Measurements from ENCODE around the gene EMC8.

The EMC8 gene

GRCh38 chr16:85835956-85836705 is 36.8 kb upstream of the EMC8 start:
- no peaks in the 10 kb centered on the region for H3K36me3 ChIP-seq (ENCODE audit: control insufficient read depth, insufficient read depth, low read length)
- no peak overlapping the region for H3K27ac ChIP-seq (ENCODE audit: insufficient read depth, low read length, poor library complexity, severe bottlenecking)
- no peak for DNase-seq
- H3K9me3 ChIP-seq (ENCODE audit: control insufficient read depth, low read length) = no peaks in the 10 kb centered on the region
- no peaks in the 10 kb centered on the region for H3K27me3 ChIP-seq (replicated peaks; ENCODE audit: control insufficient read depth, insufficient read depth, low read length, poor library complexity, severe bottlenecking)
- H3K4me1 ChIP-seq (ENCODE audit: control insufficient read depth, insufficient read depth, low read length, poor library complexity, severe bottlenecking) = no peaks in the 10 kb centered on the region
- no peak overlapping the region for H3K4me3 ChIP-seq (ENCODE audit: insufficient read depth, low read depth, low read length, poor library complexity, severe bottlenecking)

- H3K9me3 ChIP-seq (ENCODE audit: control insufficient read depth, low read length) = no peaks in the 10 kb centered on the region
- no peaks in the 10 kb centered on the region for H3K4me1 ChIP-seq (ENCODE audit: control insufficient read depth, insufficient read depth, low read length, poor library complexity, severe bottlenecking)
- peaks cover under 1% of the 10 kb centered on the region for H3K27me3 ChIP-seq (replicated peaks; ENCODE audit: control insufficient read depth, insufficient read depth, low read length, poor library complexity, severe bottlenecking)
- no peak for DNase-seq
- no peaks in the 10 kb centered on the region for H3K36me3 ChIP-seq (ENCODE audit: control insufficient read depth, insufficient read depth, low read length)
- H3K27ac ChIP-seq (ENCODE audit: insufficient read depth, low read length, poor library complexity, severe bottlenecking) = no peak overlapping the region
- no peak overlapping the region for H3K4me3 ChIP-seq (ENCODE audit: insufficient read depth, low read depth, low read length, poor library complexity, severe bottlenecking)
Observed at GRCh38 chr16:85835227-85835751, 35.9 kb upstream of the EMC8 start.

GRCh38 chr16:85834741-85835140 is 35.4 kb upstream of the EMC8 start:
- no peak overlapping the region for H3K27ac ChIP-seq (ENCODE audit: insufficient read depth, low read length, poor library complexity, severe bottlenecking)
- H3K36me3 ChIP-seq (ENCODE audit: control insufficient read depth, insufficient read depth, low read length) = no peaks in the 10 kb centered on the region
- H3K27me3 ChIP-seq (replicated peaks; ENCODE audit: control insufficient read depth, insufficient read depth, low read length, poor library complexity, severe bottlenecking) = peaks cover 5% of the 10 kb centered on the region
- H3K4me3 ChIP-seq (ENCODE audit: insufficient read depth, low read depth, low read length, poor library complexity, severe bottlenecking) = no peak overlapping the region
- DNase-seq = no peak
- H3K4me1 ChIP-seq (ENCODE audit: control insufficient read depth, insufficient read depth, low read length, poor library complexity, severe bottlenecking) = no peaks in the 10 kb centered on the region
- no peaks in the 10 kb centered on the region for H3K9me3 ChIP-seq (ENCODE audit: control insufficient read depth, low read length)

GRCh38 chr16:85833219-85833920 is 34.0 kb upstream of the EMC8 start:
- no peaks in the 10 kb centered on the region for H3K4me1 ChIP-seq (ENCODE audit: control insufficient read depth, insufficient read depth, low read length, poor library complexity, severe bottlenecking)
- H3K4me3 ChIP-seq (ENCODE audit: insufficient read depth, low read depth, low read length, poor library complexity, severe bottlenecking) = no peak overlapping the region
- H3K36me3 ChIP-seq (ENCODE audit: control insufficient read depth, insufficient read depth, low read length) = no peaks in the 10 kb centered on the region
- no peak for DNase-seq
- H3K27me3 ChIP-seq (replicated peaks; ENCODE audit: control insufficient read depth, insufficient read depth, low read length, poor library complexity, severe bottlenecking) = peaks cover 5% of the 10 kb centered on the region
- no peaks in the 10 kb centered on the region for H3K9me3 ChIP-seq (ENCODE audit: control insufficient read depth, low read length)
- no peak overlapping the region for H3K27ac ChIP-seq (ENCODE audit: insufficient read depth, low read length, poor library complexity, severe bottlenecking)

- Histone ChIP-seq H3K9me3 (ENCODE audit: control insufficient read depth, low read length) (no peaks in the 10 kb centered on the region), H3K27ac (ENCODE audit: insufficient read depth, low read length, poor library complexity, severe bottlenecking) (no peak overlapping the region), H3K36me3 (ENCODE audit: control insufficient read depth, insufficient read depth, low read length) (no peaks in the 10 kb centered on the region), H3K4me1 (ENCODE audit: control insufficient read depth, insufficient read depth, low read length, poor library complexity, severe bottlenecking) (no peaks in the 10 kb centered on the region), H3K27me3 (replicated peaks; ENCODE audit: control insufficient read depth, insufficient read depth, low read length, poor library complexity, severe bottlenecking) (peaks cover 5% of the 10 kb centered on the region), H3K4me3 (ENCODE audit: insufficient read depth, low read depth, low read length, poor library complexity, severe bottlenecking) (no peak overlapping the region)
- DNase-seq = no peak
Observed at GRCh38 chr16:85832570-85833218, 33.4 kb upstream of the EMC8 start.

- H3K27me3 ChIP-seq (replicated peaks; ENCODE audit: control insufficient read depth, insufficient read depth, low read length, poor library complexity, severe bottlenecking) = peaks cover 5% of the 10 kb centered on the region
- H3K4me1 ChIP-seq (ENCODE audit: control insufficient read depth, insufficient read depth, low read length, poor library complexity, severe bottlenecking) = no peaks in the 10 kb centered on the region
- H3K36me3 ChIP-seq (ENCODE audit: control insufficient read depth, insufficient read depth, low read length) = no peaks in the 10 kb centered on the region
- no peak overlapping the region for H3K27ac ChIP-seq (ENCODE audit: insufficient read depth, low read length, poor library complexity, severe bottlenecking)
- no peak overlapping the region for H3K4me3 ChIP-seq (ENCODE audit: insufficient read depth, low read depth, low read length, poor library complexity, severe bottlenecking)
- H3K9me3 ChIP-seq (ENCODE audit: control insufficient read depth, low read length) = no peaks in the 10 kb centered on the region
- DNase-seq = no peak
Observed at GRCh38 chr16:85830821-85831220, 31.5 kb upstream of the EMC8 start.

GRCh38 chr16:85829751-85830445 is 30.6 kb upstream of the EMC8 start:
- no peak overlapping the region for H3K27ac ChIP-seq (ENCODE audit: insufficient read depth, low read length, poor library complexity, severe bottlenecking)
- no peak for DNase-seq

GRCh38 chr16:85829171-85829719 is 29.9 kb upstream of the EMC8 start:
- Histone ChIP-seq H3K4me1 (ENCODE audit: control insufficient read depth, insufficient read depth, low read length, poor library complexity, severe bottlenecking) (no peaks in the 10 kb centered on the region), H3K9me3 (ENCODE audit: control insufficient read depth, low read length) (no peaks in the 10 kb centered on the region), H3K4me3 (ENCODE audit: insufficient read depth, low read depth, low read length, poor library complexity, severe bottlenecking) (no peak overlapping the region), H3K36me3 (ENCODE audit: control insufficient read depth, insufficient read depth, low read length) (no peaks in the 10 kb centered on the region), H3K27ac (ENCODE audit: insufficient read depth, low read length, poor library complexity, severe bottlenecking) (no peak overlapping the region), H3K27me3 (replicated peaks; ENCODE audit: control insufficient read depth, insufficient read depth, low read length, poor library complexity, severe bottlenecking) (peaks cover 5% of the 10 kb centered on the region)
- DNase-seq = no peak

More at GRCh38 chr16:85829751-85830445, 30.6 kb upstream of the EMC8 start:
- Histone ChIP-seq H3K36me3 (ENCODE audit: control insufficient read depth, insufficient read depth, low read length) (no peaks in the 10 kb centered on the region), H3K27me3 (replicated peaks; ENCODE audit: control insufficient read depth, insufficient read depth, low read length, poor library complexity, severe bottlenecking) (peaks cover 5% of the 10 kb centered on the region), H3K9me3 (ENCODE audit: control insufficient read depth, low read length) (no peaks in the 10 kb centered on the region), H3K4me3 (ENCODE audit: insufficient read depth, low read depth, low read length, poor library complexity, severe bottlenecking) (no peak overlapping the region), H3K4me1 (ENCODE audit: control insufficient read depth, insufficient read depth, low read length, poor library complexity, severe bottlenecking) (no peaks in the 10 kb centered on the region)

GRCh38 chr16:85828166-85828565 is 28.8 kb upstream of the EMC8 start:
- Histone ChIP-seq H3K27ac (ENCODE audit: insufficient read depth, low read length, poor library complexity, severe bottlenecking) (no peak overlapping the region), H3K4me3 (ENCODE audit: insufficient read depth, low read depth, low read length, poor library complexity, severe bottlenecking) (no peak overlapping the region), H3K36me3 (ENCODE audit: control insufficient read depth, insufficient read depth, low read length) (no peaks in the 10 kb centered on the region), H3K4me1 (ENCODE audit: control insufficient read depth, insufficient read depth, low read length, poor library complexity, severe bottlenecking) (no peaks in the 10 kb centered on the region), H3K27me3 (replicated peaks; ENCODE audit: control insufficient read depth, insufficient read depth, low read length, poor library complexity, severe bottlenecking) (peaks cover 5% of the 10 kb centered on the region), H3K9me3 (ENCODE audit: control insufficient read depth, low read length) (no peaks in the 10 kb centered on the region)
- no peak for DNase-seq
